Measurements from ENCODE around the gene RPL37. TPM values are rescaled to one million over a fixed set of nuclear protein-coding genes. Genes with fewer than 3 reads are reported as not detected.

Gene RPL37
- total and polyA plus RNA-seq, 2 experiments from 2014 or later: 68.7 to 534 TPM

GRCh38 chr5:40784916-40785315 lies 50.1 kb downstream of the RPL37 start:
- H3K79me2 ChIP-seq: peaks cover 97% of the 10 kb centered on the region
- H3K9me3 ChIP-seq (ENCODE audit: low read depth): no peaks in the 10 kb centered on the region
- H3K4me1 ChIP-seq (ENCODE audit: insufficient read depth): peaks cover 18% of the 10 kb centered on the region
- no peak overlapping the region for H3K4me3 ChIP-seq
- no peak overlapping the region for H2AFZ ChIP-seq
- 85% methylated on average over 1 of the region's 1 CpG for WGBS (ENCODE audit: low lambda C conversion rate, missing lambda C conversion rate)
- TF ChIP-seq, protein P1, sequence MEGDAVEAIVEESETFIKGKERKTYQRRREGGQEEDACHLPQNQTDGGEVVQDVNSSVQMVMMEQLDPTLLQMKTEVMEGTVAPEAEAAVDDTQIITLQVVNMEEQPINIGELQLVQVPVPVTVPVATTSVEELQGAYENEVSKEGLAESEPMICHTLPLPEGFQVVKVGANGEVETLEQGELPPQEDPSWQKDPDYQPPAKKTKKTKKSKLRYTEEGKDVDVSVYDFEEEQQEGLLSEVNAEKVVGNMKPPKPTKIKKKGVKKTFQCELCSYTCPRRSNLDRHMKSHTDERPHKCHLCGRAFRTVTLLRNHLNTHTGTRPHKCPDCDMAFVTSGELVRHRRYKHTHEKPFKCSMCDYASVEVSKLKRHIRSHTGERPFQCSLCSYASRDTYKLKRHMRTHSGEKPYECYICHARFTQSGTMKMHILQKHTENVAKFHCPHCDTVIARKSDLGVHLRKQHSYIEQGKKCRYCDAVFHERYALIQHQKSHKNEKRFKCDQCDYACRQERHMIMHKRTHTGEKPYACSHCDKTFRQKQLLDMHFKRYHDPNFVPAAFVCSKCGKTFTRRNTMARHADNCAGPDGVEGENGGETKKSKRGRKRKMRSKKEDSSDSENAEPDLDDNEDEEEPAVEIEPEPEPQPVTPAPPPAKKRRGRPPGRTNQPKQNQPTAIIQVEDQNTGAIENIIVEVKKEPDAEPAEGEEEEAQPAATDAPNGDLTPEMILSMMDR (IDR thresholded peaks at IDR 0.05; ENCODE audit: poor library complexity): no peak
- TF ChIP-seq EZH2 (IDR thresholded peaks at IDR 0.05; ENCODE audit: borderline replicate concordance) (no peak), EZH2phosphoT487 (IDR thresholded peaks at IDR 0.05; ENCODE audit: low read depth, severe bottlenecking, unreplicated experiment) (no peak)
- no peaks in the 10 kb centered on the region for H3K9me2 ChIP-seq (replicated peaks; ENCODE audit: insufficient read depth)
- H4K20me1 ChIP-seq (ENCODE audit: insufficient read depth, poor library complexity, severe bottlenecking): peaks cover 18% of the 10 kb centered on the region
- DNase-seq (ENCODE audit: low spot score): no peak
- H3K4me2 ChIP-seq: peak overlapping the region; percentile 63
- H3K36me3 ChIP-seq (replicated peaks; ENCODE audit: insufficient read depth, low read depth): no peaks in the 10 kb centered on the region
- H3K27me3 ChIP-seq: no peaks in the 10 kb centered on the region
- H3K27ac ChIP-seq: peak overlapping the region; percentile 74

DNA sequence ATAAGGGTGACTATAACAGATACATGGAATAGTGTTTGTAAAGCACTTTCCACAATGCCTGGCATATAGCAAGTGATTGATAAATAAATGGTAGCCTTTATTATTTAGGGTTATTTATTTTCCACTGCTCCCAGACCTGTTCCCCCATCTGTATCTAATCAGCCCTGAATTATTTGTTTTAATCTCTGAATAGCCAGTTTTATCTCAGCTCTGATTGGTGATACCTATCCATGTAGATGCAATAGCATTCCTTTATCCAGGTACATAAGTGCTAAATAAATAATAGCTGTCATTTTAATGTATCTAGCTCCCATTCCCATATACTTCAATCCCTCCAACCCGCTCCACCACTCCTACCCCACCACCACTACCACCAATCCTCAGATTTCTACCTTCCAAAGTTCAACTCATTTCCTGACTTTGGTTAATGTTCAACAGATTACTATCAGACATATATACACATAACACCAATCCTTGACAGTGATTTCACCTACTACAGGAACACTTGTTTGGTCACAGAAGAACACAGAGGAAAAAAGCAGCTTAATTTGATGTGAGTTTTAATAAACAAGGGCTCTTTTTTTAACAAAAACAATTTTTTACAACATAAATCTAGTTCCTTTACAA lies 50.9 kb downstream of the RPL37 start:
- H2AFZ ChIP-seq: no peak overlapping the region
- no peak overlapping the region for H3K4me3 ChIP-seq
- H3K27me3 ChIP-seq: no peaks in the 10 kb centered on the region
- TF ChIP-seq, protein P1 (IDR thresholded peaks at IDR 0.05; ENCODE audit: poor library complexity): no peak
- DNase-seq (ENCODE audit: low spot score): peak; percentile 52
- no peaks in the 10 kb centered on the region for H3K9me2 ChIP-seq (replicated peaks; ENCODE audit: insufficient read depth)
- 44% methylated on average over 1 of the region's 1 CpG for WGBS (ENCODE audit: low lambda C conversion rate, missing lambda C conversion rate)
- peaks cover 18% of the 10 kb centered on the region for H3K4me1 ChIP-seq (ENCODE audit: insufficient read depth)
- no peaks in the 10 kb centered on the region for H3K36me3 ChIP-seq (replicated peaks; ENCODE audit: insufficient read depth, low read depth)
- peaks cover 18% of the 10 kb centered on the region for H4K20me1 ChIP-seq (ENCODE audit: insufficient read depth, poor library complexity, severe bottlenecking)
- H3K79me2 ChIP-seq: peaks cover 97% of the 10 kb centered on the region
- H3K27ac ChIP-seq: peak overlapping the region; percentile 74
- peak overlapping the region; percentile 63 for H3K4me2 ChIP-seq
- no peaks in the 10 kb centered on the region for H3K9me3 ChIP-seq (ENCODE audit: low read depth)

- no peaks in the 10 kb centered on the region for H3K27me3 ChIP-seq
- no peak overlapping the region for H3K4me3 ChIP-seq
- H3K36me3 ChIP-seq (replicated peaks; ENCODE audit: insufficient read depth, low read depth): no peaks in the 10 kb centered on the region
- H3K27ac ChIP-seq: no peak overlapping the region
- H3K79me2 ChIP-seq: peaks cover 97% of the 10 kb centered on the region
- H3K4me1 ChIP-seq (ENCODE audit: insufficient read depth): peaks cover 18% of the 10 kb centered on the region
- no peaks in the 10 kb centered on the region for H3K9me3 ChIP-seq (ENCODE audit: low read depth)
- TF ChIP-seq EZH2 (IDR thresholded peaks at IDR 0.05; ENCODE audit: borderline replicate concordance) (no peak), EZH2phosphoT487 (IDR thresholded peaks at IDR 0.05; ENCODE audit: low read depth, severe bottlenecking, unreplicated experiment) (no peak)
- TF ChIP-seq, protein P1 (IDR thresholded peaks at IDR 0.05; ENCODE audit: poor library complexity): no peak
- H2AFZ ChIP-seq: no peak overlapping the region
- no peak for DNase-seq (ENCODE audit: low spot score)
- H3K9me2 ChIP-seq (replicated peaks; ENCODE audit: insufficient read depth): no peaks in the 10 kb centered on the region
- H4K20me1 ChIP-seq (ENCODE audit: insufficient read depth, poor library complexity, severe bottlenecking): peaks cover 21% of the 10 kb centered on the region
- H3K4me2 ChIP-seq: no peak overlapping the region
Observed at GRCh38 chr5:40781843-40782409, 53.1 kb downstream of the RPL37 start.
